Lower lobe of right lung (tissue), 2 donors: ENCODE results near the gene SERPINA5. TPM values are rescaled to one million over a fixed set of nuclear protein-coding genes. Genes with fewer than 3 reads are reported as not detected.

Experiments used
- ATAC-seq, 2 donors: fragments of 200-7000 bp; cut with Tn5 transposase; one replicate each; pipeline ENCODE4 v1.9.1; 2020 to 2022; ENCODE audit warnings: mild to moderate bottlenecking in 2 of 2, moderate library complexity in 2 of 2
- DNase-seq: peaks from one replicate; pipeline ENCODE4 v3.0.0-alpha.2; 2020
- H3K27ac ChIP-seq: fragments of 200-600 bp; one replicate; pipeline ENCODE4 v1.8.0; 2022
- H3K27me3 ChIP-seq: fragments of 200-600 bp; one replicate; pipeline ENCODE4 v1.8.0; 2022; ENCODE audit warnings: low read depth
- H3K36me3 ChIP-seq: fragments of 200-600 bp; one replicate; pipeline ENCODE4 v1.8.0; 2022; ENCODE audit warnings: mild to moderate bottlenecking
- H3K4me1 ChIP-seq: fragments of 200-600 bp; one replicate; pipeline ENCODE4 v1.8.0; 2022
- H3K4me3 ChIP-seq: fragments of 200-600 bp; one replicate; pipeline ENCODE4 v1.8.0; 2022; ENCODE audit warnings: mild to moderate bottlenecking
- H3K9me3 ChIP-seq: fragments of 200-600 bp; one replicate; pipeline ENCODE4 v1.8.0; 2022
- CTCF ChIP-seq: fragments of 200-600 bp; IDR thresholded peaks from one replicate; pipeline ENCODE4 v1.8.0; 2022; ENCODE audit warnings: antibody characterized with exemption, mild to moderate bottlenecking
- intact Hi-C: fragments of 100-400 bp; cut with DNase I; formaldehyde crosslinking; loops from one replicate; pipeline ENCODE4 v1.11.0; 2022
- total RNA-seq: library from RNA; stranded (reverse); fragmentation: NEBNext Ultra II Directional; extraction: Animal tissue kit (Norgen Biotek cat#: 25700); gene quantifications from one replicate; pipeline ENCODE4 v1.2.1, GENCODE V29; 2021
- donor health status: DM: no; HTN: yes; CAD: no; lungs with severe emphysema.

The SERPINA5 gene
- total RNA-seq, 1 donor from 2014 or later = 0.56 TPM

GRCh38 chr14:94613720-94614644, 32.8 kb downstream of the SERPINA5 start:
- no peak for TF ChIP-seq CTCF

GRCh38 chr14:94614802-94615201, 33.6 kb downstream of the SERPINA5 start:
- intact Hi-C loops = no loop called here
- no peak for DNase-seq
- no peak overlapping the region for H3K4me3 ChIP-seq
- TF ChIP-seq CTCF = no peak
- no peak overlapping the region for H3K27ac ChIP-seq
- no peak for ATAC-seq
- no peaks in the 10 kb centered on the region for H3K27me3 ChIP-seq
- H3K9me3 ChIP-seq = peaks cover 16% of the 10 kb centered on the region
- no peaks in the 10 kb centered on the region for H3K36me3 ChIP-seq
- no peaks in the 10 kb centered on the region for H3K4me1 ChIP-seq

More at GRCh38 chr14:94613720-94614644, 32.8 kb downstream of the SERPINA5 start:
- no peak overlapping the region for H3K27ac ChIP-seq
- H3K4me3 ChIP-seq = no peak overlapping the region
- ATAC-seq (no peak), DNase-seq (no peak)
- intact Hi-C loops = no loop called here
- H3K36me3 ChIP-seq = no peaks in the 10 kb centered on the region
- H3K27me3 ChIP-seq = no peaks in the 10 kb centered on the region
- no peaks in the 10 kb centered on the region for H3K4me1 ChIP-seq
- H3K9me3 ChIP-seq = peaks cover 16% of the 10 kb centered on the region

- H3K27me3 ChIP-seq = no peaks in the 10 kb centered on the region
- H3K4me1 ChIP-seq = no peaks in the 10 kb centered on the region
- DNase-seq (no peak), ATAC-seq (no peak)
- intact Hi-C loops = no loop called here
- no peak overlapping the region for H3K4me3 ChIP-seq
- H3K36me3 ChIP-seq = no peaks in the 10 kb centered on the region
- H3K27ac ChIP-seq = no peak overlapping the region
- TF ChIP-seq CTCF = no peak
- peaks cover 16% of the 10 kb centered on the region for H3K9me3 ChIP-seq
Observed at GRCh38 chr14:94615254-94615653, 34.0 kb downstream of the SERPINA5 start.

- no peak for ATAC-seq
- no peaks in the 10 kb centered on the region for H3K36me3 ChIP-seq
Observed at GRCh38 chr14:94615823-94616570, 34.8 kb downstream of the SERPINA5 start.

More at GRCh38 chr14:94615823-94616570, 34.8 kb downstream of the SERPINA5 start:
- no peak for TF ChIP-seq CTCF
- intact Hi-C loops = no loop called here
- Histone ChIP-seq H3K9me3 (peaks cover 16% of the 10 kb centered on the region), H3K4me1 (no peaks in the 10 kb centered on the region), H3K27ac (no peak overlapping the region), H3K4me3 (no peak overlapping the region), H3K27me3 (no peaks in the 10 kb centered on the region)
- no peak for DNase-seq
